SU-DHL-6 (cell line): ENCODE data around the gene PHLDB2.

Source experiments
- H2AFZ ChIP-seq: fragments of 200-600 bp; sonication (generic); 2 replicates; pipeline ENCODE4 v1.6.1; 2014; ENCODE audit warnings: low read depth, mild to moderate bottlenecking, moderate library complexity, mixed read lengths, antibody characterized with exemption, low read length; ENCODE audit not compliant: severe bottlenecking
- H3F3A ChIP-seq: fragments of 200-600 bp; shearing (Covaris generic); 2 replicates; pipeline ENCODE4 v1.6.0; 2016; ENCODE audit warnings: antibody characterized with exemption, mild to moderate bottlenecking; ENCODE audit not compliant: insufficient read depth
- H3K27ac ChIP-seq: fragments of 200-600 bp; sonication (generic); 2 replicates; pipeline ENCODE4 v1.5.1; 2016; ENCODE audit warnings: low read depth, mild to moderate bottlenecking, low read length, moderate library complexity, mixed read lengths
- H3K27me3 ChIP-seq: fragments of 200-600 bp; sonication (generic), shearing (Covaris generic); 2 replicates; pipeline ENCODE4 v1.6.0; 2014; ENCODE audit warnings: mild to moderate bottlenecking, low read length
- H3K36me3 ChIP-seq: fragments of 200-600 bp; sonication (generic); 2 replicates; pipeline ENCODE4 v1.6.1; 2014; ENCODE audit warnings: mild to moderate bottlenecking, low read length, mixed read lengths
- H3K4me2 ChIP-seq: fragments of 300-600, 200-600 bp; shearing (Covaris generic), sonication (generic); 2 replicates; pipeline ENCODE4 v1.6.0; 2014; ENCODE audit warnings: low read length, low read depth, mild to moderate bottlenecking; ENCODE audit not compliant: poor library complexity, severe bottlenecking
- H3K4me3 ChIP-seq: fragments of 200-600 bp; sonication (generic); 2 replicates; pipeline ENCODE4 v1.5.1; 2014; ENCODE audit warnings: antibody characterized with exemption, low read length, mild to moderate bottlenecking, mixed read lengths; ENCODE audit not compliant: insufficient read depth, poor library complexity, severe bottlenecking
- H3K79me2 ChIP-seq: fragments of 200-600 bp; sonication (generic); 2 replicates; pipeline ENCODE4 v1.6.1; 2014; ENCODE audit warnings: mild to moderate bottlenecking, low read length, moderate library complexity; ENCODE audit not compliant: insufficient read depth
- H3K9ac ChIP-seq: fragments of 200-600 bp; sonication (generic); 2 replicates; pipeline ENCODE4 v1.7.0; 2014; ENCODE audit warnings: mild to moderate bottlenecking, low read length
- H3K9me2 ChIP-seq: fragments of 200-600 bp; sonication (generic); replicated peaks from 2 replicates; pipeline ENCODE4 v1.6.1; 2014; ENCODE audit warnings: low read length; ENCODE audit not compliant: insufficient read depth
- H3K9me3 ChIP-seq: fragments of 200-600 bp; sonication (generic); 2 replicates; pipeline ENCODE4 v1.6.1; 2014; ENCODE audit warnings: low read length, mixed read lengths; ENCODE audit not compliant: insufficient read depth
- H4K20me1 ChIP-seq: fragments of 200-600 bp; sonication (generic); 2 replicates; pipeline ENCODE4 v1.6.1; 2014; ENCODE audit warnings: low read depth, mild to moderate bottlenecking, antibody characterized with exemption, low read length, moderate library complexity, mixed read lengths
- EZH2phosphoT487 ChIP-seq: fragments of 200-600 bp; sonication (generic), shearing (Covaris generic); conservative IDR thresholded peaks from 2 replicates; pipeline ENCODE4 v1.6.1; 2018; ENCODE audit warnings: mild to moderate bottlenecking, antibody characterized with exemption, low read length, moderate library complexity, mixed read lengths
- TF ChIP-seq, protein P1 (sequence below): fragments of 200-600 bp; sonication (generic); IDR thresholded peaks from one replicate; pipeline ENCODE4 v1.5.1; 2017; ENCODE audit warnings: antibody characterized with exemption, mild to moderate bottlenecking, low read length, moderate library complexity; ENCODE audit not compliant: insufficient read depth, poor library complexity, severe bottlenecking

PHLDB2 gene

DNA sequence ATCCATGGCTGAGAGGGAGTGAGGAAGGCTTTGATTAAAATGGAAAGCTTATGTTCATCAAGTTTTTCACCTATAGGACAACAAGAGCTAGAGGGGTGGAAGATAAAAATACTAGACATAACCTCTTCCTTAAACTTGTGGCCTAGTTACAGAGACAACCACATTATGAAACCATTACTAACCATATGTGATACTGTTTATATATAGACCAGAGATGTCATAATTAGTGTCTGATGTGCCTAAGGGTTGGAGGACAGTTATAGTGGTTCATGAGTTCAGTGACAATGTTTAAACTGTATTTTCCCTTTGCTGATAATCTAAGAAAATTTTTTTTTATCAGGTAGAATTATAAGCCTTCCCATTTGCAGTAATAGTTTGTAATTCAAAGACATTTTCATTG is 23.7 kb downstream of the PHLDB2 start:
- Histone ChIP-seq H3K79me2 (no peaks in the 10 kb centered on the region), H3K9ac (no peak overlapping the region), H3K27ac (no peak overlapping the region), H3F3A (no peaks in the 10 kb centered on the region), H4K20me1 (no peaks in the 10 kb centered on the region), H2AFZ (no peak overlapping the region), H3K4me3 (no peak overlapping the region), H3K9me2 (no peaks in the 10 kb centered on the region), H3K4me2 (no peak overlapping the region), H3K9me3 (no peaks in the 10 kb centered on the region), H3K27me3 (no peaks in the 10 kb centered on the region), H3K36me3 (no peaks in the 10 kb centered on the region)
- TF ChIP-seq EZH2phosphoT487, result no peak
- TF ChIP-seq, protein P1, sequence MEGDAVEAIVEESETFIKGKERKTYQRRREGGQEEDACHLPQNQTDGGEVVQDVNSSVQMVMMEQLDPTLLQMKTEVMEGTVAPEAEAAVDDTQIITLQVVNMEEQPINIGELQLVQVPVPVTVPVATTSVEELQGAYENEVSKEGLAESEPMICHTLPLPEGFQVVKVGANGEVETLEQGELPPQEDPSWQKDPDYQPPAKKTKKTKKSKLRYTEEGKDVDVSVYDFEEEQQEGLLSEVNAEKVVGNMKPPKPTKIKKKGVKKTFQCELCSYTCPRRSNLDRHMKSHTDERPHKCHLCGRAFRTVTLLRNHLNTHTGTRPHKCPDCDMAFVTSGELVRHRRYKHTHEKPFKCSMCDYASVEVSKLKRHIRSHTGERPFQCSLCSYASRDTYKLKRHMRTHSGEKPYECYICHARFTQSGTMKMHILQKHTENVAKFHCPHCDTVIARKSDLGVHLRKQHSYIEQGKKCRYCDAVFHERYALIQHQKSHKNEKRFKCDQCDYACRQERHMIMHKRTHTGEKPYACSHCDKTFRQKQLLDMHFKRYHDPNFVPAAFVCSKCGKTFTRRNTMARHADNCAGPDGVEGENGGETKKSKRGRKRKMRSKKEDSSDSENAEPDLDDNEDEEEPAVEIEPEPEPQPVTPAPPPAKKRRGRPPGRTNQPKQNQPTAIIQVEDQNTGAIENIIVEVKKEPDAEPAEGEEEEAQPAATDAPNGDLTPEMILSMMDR, result no peak

DNA sequence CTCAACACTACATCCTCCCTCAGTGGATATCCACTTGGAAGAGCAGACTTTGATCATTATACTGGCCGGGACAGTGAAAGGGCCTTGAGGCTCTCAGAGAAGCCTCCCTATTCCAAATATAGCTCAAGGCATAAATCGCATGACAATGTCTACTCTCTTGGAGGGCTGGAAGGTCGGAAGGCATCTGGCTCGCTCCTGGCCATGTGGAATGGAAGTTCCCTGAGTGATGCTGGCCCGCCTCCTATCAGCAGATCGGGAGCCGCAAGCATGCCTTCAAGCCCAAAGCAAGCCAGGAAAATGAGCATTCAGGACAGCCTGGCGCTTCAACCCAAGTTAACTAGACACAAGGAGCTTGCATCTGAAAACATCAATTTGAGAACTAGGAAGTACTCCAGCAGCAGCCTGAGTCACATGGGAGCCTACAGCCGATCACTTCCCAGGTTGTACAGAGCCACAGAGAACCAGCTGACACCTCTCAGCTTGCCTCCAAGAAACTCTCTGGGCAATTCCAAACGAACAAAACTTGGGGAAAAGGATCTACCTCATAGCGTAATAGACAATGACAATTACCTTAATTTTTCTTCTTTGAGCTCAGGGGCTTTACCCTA is 25.4 kb downstream of the PHLDB2 start:
- no peaks in the 10 kb centered on the region for H4K20me1 ChIP-seq
- H3K9ac ChIP-seq, result no peak overlapping the region
- TF ChIP-seq, protein P1, result no peak
- TF ChIP-seq EZH2phosphoT487, result no peak
- no peaks in the 10 kb centered on the region for H3K9me2 ChIP-seq
- no peaks in the 10 kb centered on the region for H3F3A ChIP-seq
- no peak overlapping the region for H3K4me3 ChIP-seq
- no peak overlapping the region for H3K27ac ChIP-seq
- H3K36me3 ChIP-seq, result no peaks in the 10 kb centered on the region
- H3K79me2 ChIP-seq, result no peaks in the 10 kb centered on the region
- no peak overlapping the region for H3K4me2 ChIP-seq
- no peak overlapping the region for H2AFZ ChIP-seq
- no peaks in the 10 kb centered on the region for H3K9me3 ChIP-seq
- no peaks in the 10 kb centered on the region for H3K27me3 ChIP-seq

DNA sequence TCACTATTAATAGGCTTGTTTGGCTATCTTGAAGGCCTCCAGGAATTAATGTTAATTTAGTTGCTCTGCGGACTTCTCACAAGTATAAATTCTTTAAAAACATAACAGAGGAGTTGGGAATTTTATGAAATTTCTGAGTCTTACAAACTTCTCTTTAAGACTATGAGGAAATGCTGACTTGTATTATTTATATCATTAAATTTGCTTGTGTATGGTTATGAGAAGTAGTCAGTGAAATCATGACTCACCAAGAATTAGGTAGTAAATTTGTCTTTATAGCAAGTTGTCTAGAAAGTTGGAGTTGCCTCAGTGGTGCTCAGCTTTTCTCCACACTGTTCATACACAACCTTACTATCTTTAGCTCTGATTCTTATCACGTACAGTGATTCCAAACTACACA is 26.5 kb downstream of the PHLDB2 start:
- Histone ChIP-seq H3K9ac (no peak overlapping the region), H3K9me3 (no peaks in the 10 kb centered on the region), H3K27me3 (no peaks in the 10 kb centered on the region), H3K4me3 (no peak overlapping the region), H3K79me2 (no peaks in the 10 kb centered on the region), H3K9me2 (no peaks in the 10 kb centered on the region), H3K36me3 (no peaks in the 10 kb centered on the region), H3F3A (no peaks in the 10 kb centered on the region), H3K4me2 (no peak overlapping the region), H4K20me1 (no peaks in the 10 kb centered on the region), H3K27ac (no peak overlapping the region), H2AFZ (no peak overlapping the region)
- TF ChIP-seq, protein P1, result no peak
- no peak for TF ChIP-seq EZH2phosphoT487
